KMS-11 (cell line): Measurements from ENCODE around the gene DOK7.

Experiments used
- H2AFZ ChIP-seq: fragments of 200-600 bp; sonication (generic); 2 replicates; pipeline ENCODE4 v1.6.1; 2016; ENCODE audit warnings: antibody characterized with exemption, mixed run types, low read depth
- H3K27ac ChIP-seq: fragments of 200-600 bp; sonication (generic); 2 replicates; pipeline ENCODE4 v1.6.1; 2016; ENCODE audit warnings: mild to moderate bottlenecking, mixed run types
- H3K27me3 ChIP-seq: fragments of 200-600 bp; sonication (generic); 2 replicates; pipeline ENCODE4 v1.6.1; 2017; ENCODE audit warnings: mild to moderate bottlenecking, low read depth, mixed run types, moderate library complexity; ENCODE audit not compliant: insufficient read depth
- H3K36me3 ChIP-seq: fragments of 200-600 bp; sonication (generic); 2 replicates; pipeline ENCODE4 v1.6.1; 2017; ENCODE audit warnings: mild to moderate bottlenecking, mixed run types; ENCODE audit not compliant: insufficient read depth
- H3K4me1 ChIP-seq: fragments of 200-600 bp; sonication (generic); 2 replicates; pipeline ENCODE4 v1.6.1; 2016; ENCODE audit warnings: mild to moderate bottlenecking, low read depth, mixed run types; ENCODE audit not compliant: poor library complexity, severe bottlenecking
- H3K4me2 ChIP-seq: fragments of 200-600 bp; sonication (generic); 2 replicates; pipeline ENCODE4 v1.7.0; 2016; ENCODE audit warnings: mild to moderate bottlenecking, mixed run types
- H3K4me3 ChIP-seq: fragments of 200-600 bp; sonication (generic); IDR thresholded peaks from 2 replicates; pipeline ENCODE4 v1.6.1; 2017; ENCODE audit warnings: low read depth, low read length, mixed read lengths; ENCODE audit not compliant: insufficient read depth
- H3K79me2 ChIP-seq: fragments of 200-600 bp; sonication (generic); 2 replicates; pipeline ENCODE4 v1.6.1; 2016; ENCODE audit warnings: low read depth, mixed run types; ENCODE audit not compliant: insufficient read depth
- H3K9ac ChIP-seq: fragments of 200-600 bp; sonication (generic); 2 replicates; pipeline ENCODE4 v1.6.1; 2016; ENCODE audit warnings: mild to moderate bottlenecking, mixed run types
- H4K20me1 ChIP-seq: fragments of 200-600 bp; sonication (generic); 2 replicates; pipeline ENCODE4 v1.6.1; 2016; ENCODE audit warnings: mild to moderate bottlenecking, mixed run types; ENCODE audit not compliant: insufficient read depth
- CTCF ChIP-seq: fragments of 200-600 bp; sonication (generic); conservative IDR thresholded peaks from 2 replicates; pipeline ENCODE4 v1.6.1; 2017; ENCODE audit warnings: low read depth, mild to moderate bottlenecking, antibody characterized with exemption, low read length, moderate library complexity, mixed read lengths

DOK7 gene

DNA sequence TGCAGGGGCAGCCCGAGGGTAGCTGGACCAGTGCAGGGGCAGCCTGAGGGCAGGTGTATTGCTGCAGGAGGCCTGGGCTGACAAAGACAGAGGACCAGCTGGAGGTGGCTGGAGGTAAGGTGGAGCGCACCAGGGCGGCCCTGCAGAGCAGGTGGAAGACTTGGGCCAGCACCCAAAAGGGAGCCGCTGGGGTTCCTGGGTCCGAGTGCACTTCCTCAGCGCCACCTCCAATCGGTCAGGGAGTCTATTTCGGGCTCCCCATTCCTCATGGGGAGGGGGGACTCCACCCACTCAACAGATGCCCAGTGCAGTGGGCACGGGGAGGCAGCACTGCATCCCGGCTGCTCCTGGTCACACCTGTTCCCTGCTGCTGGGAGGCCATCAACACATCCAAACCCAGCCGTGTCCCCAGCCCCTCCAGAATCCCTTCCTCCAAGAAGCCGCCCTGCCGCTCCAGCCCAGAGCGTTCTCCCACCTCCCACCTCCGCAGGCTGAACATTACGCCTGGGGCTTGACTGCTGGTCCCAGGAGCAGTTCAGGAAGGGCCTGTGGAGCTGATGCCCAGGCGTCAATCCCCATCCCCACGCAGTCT, 67.7 kb downstream of the DOK7 start:
- H3K4me1 ChIP-seq, result no peaks in the 10 kb centered on the region
- H3K4me2 ChIP-seq, result peak overlapping the region; percentile 73; the same call in 1 of the 2 replicates
- H3K9ac ChIP-seq, result no peak overlapping the region
- H3K4me3 ChIP-seq, result no peak overlapping the region
- H3K36me3 ChIP-seq, result no peaks in the 10 kb centered on the region
- no peaks in the 10 kb centered on the region for H4K20me1 ChIP-seq
- no peak overlapping the region for H3K27ac ChIP-seq
- H3K27me3 ChIP-seq, result peaks cover 3% of the 10 kb centered on the region; the same call in 1 of the 2 replicates
- H3K79me2 ChIP-seq, result peaks cover 6% of the 10 kb centered on the region; the same call in 1 of the 2 replicates
- TF ChIP-seq CTCF, result no peak
- H2AFZ ChIP-seq, result no peak overlapping the region

GRCh38 chr4:3531318-3531878, 68.3 kb downstream of the DOK7 start:
- Histone ChIP-seq H3K4me1 (no peaks in the 10 kb centered on the region), H3K4me2 (peak overlapping the region; percentile 73), H4K20me1 (no peaks in the 10 kb centered on the region), H3K4me3 (peak overlapping the region; percentile 44), H3K36me3 (no peaks in the 10 kb centered on the region), H3K27ac (no peak overlapping the region), H3K9ac (peak overlapping the region; percentile 69; the same call in 1 of the 2 replicates), H3K79me2 (peaks cover 6% of the 10 kb centered on the region; the same call in 1 of the 2 replicates), H3K27me3 (peaks cover 3% of the 10 kb centered on the region; the same call in 1 of the 2 replicates), H2AFZ (peak overlapping the region; percentile 30; the same call in 1 of the 2 replicates)
- TF ChIP-seq CTCF, result no peak

GRCh38 chr4:3531879-3532750, 69.0 kb downstream of the DOK7 start, which contains the start of gene LRPAP1:
Gene LRPAP1 (minus strand): TSS chr4:3532422. CDS start chr4:3532412, 10 bp downstream.
- no peaks in the 10 kb centered on the region for H4K20me1 ChIP-seq
- H3K36me3 ChIP-seq, result no peaks in the 10 kb centered on the region
- H3K4me3 ChIP-seq, result peak within 1 kb of the TSS; percentile 44
- H3K4me2 ChIP-seq, result peak within 1 kb of the TSS; percentile 73
- H3K4me1 ChIP-seq, result no peaks in the 10 kb centered on the region
- peak within 1 kb of the TSS; percentile 69; the same call in 1 of the 2 replicates for H3K9ac ChIP-seq
- H3K27me3 ChIP-seq, result peaks cover 3% of the 10 kb centered on the region; the same call in 1 of the 2 replicates
- no peak for TF ChIP-seq CTCF
- no peak within 1 kb of the TSS for H3K27ac ChIP-seq
- peak within 1 kb of the TSS; percentile 30; the same call in 1 of the 2 replicates for H2AFZ ChIP-seq
- peaks cover 6% of the 10 kb centered on the region; the same call in 1 of the 2 replicates for H3K79me2 ChIP-seq

GRCh38 chr4:3532751-3533422, 69.8 kb downstream of the DOK7 start:
- Histone ChIP-seq H3K4me1 (no peaks in the 10 kb centered on the region), H3K4me2 (no peak overlapping the region), H3K79me2 (peaks cover 6% of the 10 kb centered on the region; the same call in 1 of the 2 replicates), H2AFZ (no peak overlapping the region), H4K20me1 (no peaks in the 10 kb centered on the region), H3K27me3 (peaks cover 3% of the 10 kb centered on the region; the same call in 1 of the 2 replicates), H3K9ac (no peak overlapping the region), H3K4me3 (no peak overlapping the region), H3K36me3 (no peaks in the 10 kb centered on the region), H3K27ac (no peak overlapping the region)
- no peak for TF ChIP-seq CTCF
